ENCODE measurements around the gene SP1.
"Not testable (repeated sequence)": the region's sequence is repeated elsewhere in the genome, so short reads cannot be mapped to it uniquely, and the experiment has no call there.

Gene SP1

GRCh38 chr12:53424626-53425514 is 44.9 kb downstream of the SP1 start:
- in situ Hi-C loops (cut with HindIII; ENCODE audit: low sequenced_read_pairs) = no loop called here
- no peak overlapping the region for H3K4me3 ChIP-seq (ENCODE audit: low read depth, low read length)
- DNase-seq (ENCODE audit: low read depth, low spot score) = no peak
- no peak for TF ChIP-seq CTCF (IDR thresholded peaks at IDR 0.05; ENCODE audit: low read depth, low read length)

- in situ Hi-C loops (cut with HindIII; ENCODE audit: low sequenced_read_pairs) = no loop called here
- H3K4me3 ChIP-seq (ENCODE audit: low read depth, low read length) = no peak overlapping the region
- DNase-seq (ENCODE audit: low read depth, low spot score) = no peak
- no peak for TF ChIP-seq CTCF (IDR thresholded peaks at IDR 0.05; ENCODE audit: low read depth, low read length)
These were observed 45.7 kb downstream of the SP1 start for GRCh38 chr12:53425515-53426150.

GRCh38 chr12:53427905-53428594 is 48.1 kb downstream of the SP1 start:
- no peak for TF ChIP-seq CTCF (IDR thresholded peaks at IDR 0.05; ENCODE audit: low read depth, low read length)
- H3K4me3 ChIP-seq (ENCODE audit: low read depth, low read length) = no peak overlapping the region
- peak; percentile 86 for DNase-seq (ENCODE audit: low read depth, low spot score)
- in situ Hi-C loops (cut with HindIII; ENCODE audit: low sequenced_read_pairs) = no loop called here

GRCh38 chr12:53428741-53429140 is 48.8 kb downstream of the SP1 start:
- in situ Hi-C loops (cut with HindIII; ENCODE audit: low sequenced_read_pairs) = no loop called here
- no peak for DNase-seq (ENCODE audit: low read depth, low spot score)
- no peak overlapping the region for H3K4me3 ChIP-seq (ENCODE audit: low read depth, low read length)
- no peak for TF ChIP-seq CTCF (IDR thresholded peaks at IDR 0.05; ENCODE audit: low read depth, low read length)

GRCh38 chr12:53430116-53430515 is 50.1 kb downstream of the SP1 start:
- DNase-seq (ENCODE audit: low read depth, low spot score) = no peak
- no peak for TF ChIP-seq CTCF (IDR thresholded peaks at IDR 0.05; ENCODE audit: low read depth, low read length)
- H3K4me3 ChIP-seq (ENCODE audit: low read depth, low read length) = no peak overlapping the region
- in situ Hi-C loops (cut with HindIII; ENCODE audit: low sequenced_read_pairs) = no loop called here

- no peak overlapping the region for H3K4me3 ChIP-seq (ENCODE audit: low read depth, low read length)
- in situ Hi-C loops (cut with HindIII; ENCODE audit: low sequenced_read_pairs) = no loop called here
- no peak for TF ChIP-seq CTCF (IDR thresholded peaks at IDR 0.05; ENCODE audit: low read depth, low read length)
- no peak for DNase-seq (ENCODE audit: low read depth, low spot score)
These were observed 51.2 kb downstream of the SP1 start for GRCh38 chr12:53431187-53431586.

GRCh38 chr12:53435326-53435725 is 55.4 kb downstream of the SP1 start:
- DNase-seq (ENCODE audit: low read depth, low spot score); in situ Hi-C loops (cut with HindIII; ENCODE audit: low sequenced_read_pairs); H3K4me3 ChIP-seq (ENCODE audit: low read depth, low read length): not testable (repeated sequence)

- in situ Hi-C loops (cut with HindIII; ENCODE audit: low sequenced_read_pairs); DNase-seq (ENCODE audit: low read depth, low spot score); H3K4me3 ChIP-seq (ENCODE audit: low read depth, low read length): not testable (repeated sequence)
These were observed 59.6 kb downstream of the SP1 start for GRCh38 chr12:53439582-53439981.

Measured in astrocyte of the spinal cord (primary cell).